Cardiac atrium fibroblast (primary cell): Measurements from ENCODE around the gene GUCD1. TPM values are rescaled to one million over a fixed set of nuclear protein-coding genes. Genes with fewer than 3 reads are reported as not detected.

Source experiments
- total RNA-seq: library from RNA; depleted of rRNA; stranded (reverse); fragments of >200 nt; gene quantifications from 2 replicates; pipeline ENCODE4 v1.2.3, GENCODE V29; 2015

GUCD1 gene
- 110 and 145 TPM in 2 replicates for total RNA-seq

GRCh38 chr22:24554313-24555164 is at the start of gene GUCD1:
Gene GUCD1 (minus strand): TSS chr22:24555138. CDS start chr22:24554991, 147 bp downstream.

GRCh38 chr22:24602847-24603769 is 48.2 kb upstream of the GUCD1 start, which contains the start of gene GGT1:
Gene GGT1 (plus strand): TSS chr22:24603193. CDS start chr22:24611082, 7,889 bp downstream.

GRCh38 chr22:24592851-24593558 is 38.1 kb upstream of the GUCD1 start, which contains the start of gene LRRC75B:
Gene LRRC75B (minus strand): TSS chr22:24593073. CDS start chr22:24593039, 34 bp downstream.

GRCh38 chr22:24555165-24556039 is 464 bp upstream of the GUCD1 start, which contains the start of gene SNRPD3:
Gene SNRPD3 (plus strand): TSS chr22:24555999. CDS start chr22:24557675, 1,676 bp downstream.

GRCh38 chr22:24494528-24495364 is 60.2 kb downstream of the GUCD1 start, which contains the start of gene UPB1:
Gene UPB1 (plus strand): TSS chr22:24495332. CDS start chr22:24495404, 72 bp downstream.

Other genes with a start within 250 kb of the GUCD1 start
- 5.1 and 6.8 TPM in 2 replicates for gene ADORA2A, start 127.5 kb downstream of the GUCD1 start, total RNA-seq
- not detected in 2 replicates for gene UPB1, start 59.8 kb downstream of the GUCD1 start, total RNA-seq
- gene SNRPD3, start 861 bp upstream of the GUCD1 start, total RNA-seq, result 147 and 199 TPM in 2 replicates
- gene LRRC75B, start 37.9 kb upstream of the GUCD1 start, total RNA-seq, result 6.8 and 9.9 TPM in 2 replicates
- 0.54 TPM in 1 of 2 replicates, not detected in the other for gene GGT1, start 48.1 kb upstream of the GUCD1 start, total RNA-seq
- gene PIWIL3, start 219.6 kb upstream of the GUCD1 start, total RNA-seq, result not detected in 2 replicates